ENCODE data around the gene ALPI. TPM values are rescaled to one million over a fixed set of nuclear protein-coding genes. Genes with fewer than 3 reads are reported as not detected.

The ALPI gene
- total RNA-seq, 1 donor from 2014 or later, result not detected

DNA sequence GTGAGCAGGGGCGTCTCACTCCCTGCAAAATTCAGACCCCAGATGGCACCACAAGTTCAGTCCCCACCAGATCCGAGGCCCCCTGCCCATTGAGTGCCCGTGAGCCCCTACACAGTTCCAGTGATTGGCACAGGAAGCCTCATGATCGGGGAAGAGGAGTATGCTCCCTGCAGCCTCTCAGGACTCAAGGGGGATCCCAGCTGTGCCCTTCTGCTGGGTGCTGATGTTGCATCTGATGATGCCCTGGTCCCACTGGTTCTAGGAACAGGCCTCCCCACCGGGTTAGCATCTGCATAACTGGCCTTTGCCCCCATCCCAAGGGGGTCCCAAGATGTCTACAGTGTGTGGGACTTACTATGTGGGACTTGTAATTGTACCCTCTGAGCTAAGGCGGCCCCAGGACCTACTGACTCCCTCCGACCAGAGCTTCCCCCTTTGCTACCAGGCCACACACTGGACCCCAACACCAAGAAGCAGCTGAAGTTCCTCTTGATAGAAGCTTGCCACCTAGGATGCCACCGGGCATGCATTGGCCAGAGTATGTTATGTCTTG lies 40.7 kb upstream of the ALPI start:
- no peak overlapping the region for H3K4me3 ChIP-seq
- no peak for DNase-seq (ENCODE audit: low spot score)
- no peak overlapping the region for H3K9ac ChIP-seq
- peaks cover 9% of the 10 kb centered on the region for H3K4me1 ChIP-seq
- no peaks in the 10 kb centered on the region for H3K36me3 ChIP-seq
- H3K9me3 ChIP-seq (ENCODE audit: low read depth), result no peaks in the 10 kb centered on the region
- no peaks in the 10 kb centered on the region for H3F3A ChIP-seq (ENCODE audit: low read depth)
- Mint-ChIP-seq H3K36me3 (no peaks in the 10 kb centered on the region), H3K27me3 (ENCODE audit: insufficient read depth, low read depth) (peaks cover 46% of the 10 kb centered on the region), H3K27ac (no peak overlapping the region), H3K4me1 (peaks cover 5% of the 10 kb centered on the region), H3K9me3 (no peaks in the 10 kb centered on the region), H3K4me3 (no peak overlapping the region)
- peaks cover 8% of the 10 kb centered on the region for H4K20me1 ChIP-seq (ENCODE audit: low read depth)
- no peak overlapping the region for H2AFZ ChIP-seq (replicated peaks)
- H3K27ac ChIP-seq, result no peak overlapping the region
- H3K27me3 ChIP-seq, result peaks cover 38% of the 10 kb centered on the region
- H3K4me2 ChIP-seq, result no peak overlapping the region
- TF ChIP-seq EZH2phosphoT487 (IDR thresholded peaks at IDR 0.05) (no peak), EZH2 (IDR thresholded peaks at IDR 0.05) (no peak)
- TF ChIP-seq, protein P1, sequence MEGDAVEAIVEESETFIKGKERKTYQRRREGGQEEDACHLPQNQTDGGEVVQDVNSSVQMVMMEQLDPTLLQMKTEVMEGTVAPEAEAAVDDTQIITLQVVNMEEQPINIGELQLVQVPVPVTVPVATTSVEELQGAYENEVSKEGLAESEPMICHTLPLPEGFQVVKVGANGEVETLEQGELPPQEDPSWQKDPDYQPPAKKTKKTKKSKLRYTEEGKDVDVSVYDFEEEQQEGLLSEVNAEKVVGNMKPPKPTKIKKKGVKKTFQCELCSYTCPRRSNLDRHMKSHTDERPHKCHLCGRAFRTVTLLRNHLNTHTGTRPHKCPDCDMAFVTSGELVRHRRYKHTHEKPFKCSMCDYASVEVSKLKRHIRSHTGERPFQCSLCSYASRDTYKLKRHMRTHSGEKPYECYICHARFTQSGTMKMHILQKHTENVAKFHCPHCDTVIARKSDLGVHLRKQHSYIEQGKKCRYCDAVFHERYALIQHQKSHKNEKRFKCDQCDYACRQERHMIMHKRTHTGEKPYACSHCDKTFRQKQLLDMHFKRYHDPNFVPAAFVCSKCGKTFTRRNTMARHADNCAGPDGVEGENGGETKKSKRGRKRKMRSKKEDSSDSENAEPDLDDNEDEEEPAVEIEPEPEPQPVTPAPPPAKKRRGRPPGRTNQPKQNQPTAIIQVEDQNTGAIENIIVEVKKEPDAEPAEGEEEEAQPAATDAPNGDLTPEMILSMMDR (IDR thresholded peaks at IDR 0.05), result no peak
- H3K79me2 ChIP-seq (ENCODE audit: low read depth), result no peaks in the 10 kb centered on the region

DNA sequence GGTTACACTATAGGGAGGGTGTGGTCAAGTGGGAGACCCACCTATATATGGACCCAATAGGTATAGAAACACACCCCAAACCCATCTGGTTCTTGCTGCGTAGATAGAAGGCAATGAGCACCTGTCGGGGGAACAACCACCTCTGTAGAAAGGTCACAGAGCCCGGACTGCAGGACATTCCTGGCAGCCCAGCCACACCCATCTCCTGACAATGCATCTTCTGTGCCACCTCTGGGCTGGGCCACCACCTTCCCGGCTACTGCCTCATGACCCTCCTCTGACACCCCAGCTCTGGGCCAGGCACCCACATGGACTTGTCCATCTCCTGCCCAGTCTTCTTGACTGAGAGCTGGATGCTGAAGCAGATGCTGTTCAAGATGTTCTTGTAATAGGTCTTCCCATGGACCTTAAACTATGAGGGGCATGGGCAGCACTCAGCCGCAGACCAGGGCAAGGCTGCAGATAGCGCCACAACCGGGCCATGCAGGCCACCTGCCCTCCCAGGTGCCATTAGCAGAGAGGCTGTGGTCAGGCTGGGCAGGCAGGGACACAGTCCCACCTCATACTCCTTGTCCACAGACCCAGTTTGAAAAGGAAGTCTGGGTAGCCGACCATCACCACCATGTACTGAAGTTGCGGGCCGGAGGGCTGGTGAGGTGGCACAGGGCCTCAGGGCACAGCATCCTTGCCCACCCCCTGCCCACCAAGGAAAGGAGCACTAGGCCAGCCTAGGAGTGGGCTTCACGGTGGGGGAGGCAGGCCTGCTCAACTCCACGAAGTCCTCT lies 40.0 kb upstream of the ALPI start:
- Histone ChIP-seq H3K9ac (no peak overlapping the region), H4K20me1 (ENCODE audit: low read depth) (peaks cover 8% of the 10 kb centered on the region), H3K79me2 (ENCODE audit: low read depth) (no peaks in the 10 kb centered on the region), H3K4me1 (peaks cover 9% of the 10 kb centered on the region), H3K27me3 (peaks cover 45% of the 10 kb centered on the region), H3F3A (ENCODE audit: low read depth) (no peaks in the 10 kb centered on the region), H3K4me2 (no peak overlapping the region), H3K36me3 (no peaks in the 10 kb centered on the region), H2AFZ (replicated peaks) (no peak overlapping the region), H3K27ac (no peak overlapping the region), H3K9me3 (ENCODE audit: low read depth) (no peaks in the 10 kb centered on the region), H3K4me3 (no peak overlapping the region)
- Mint-ChIP-seq H3K36me3 (no peaks in the 10 kb centered on the region), H3K27ac (no peak overlapping the region), H3K9me3 (no peaks in the 10 kb centered on the region), H3K4me1 (peaks cover 5% of the 10 kb centered on the region), H3K4me3 (no peak overlapping the region), H3K27me3 (ENCODE audit: insufficient read depth, low read depth) (peaks cover 45% of the 10 kb centered on the region)
- DNase-seq (ENCODE audit: low spot score), result no peak
- no peak for TF ChIP-seq EZH2phosphoT487 (IDR thresholded peaks at IDR 0.05)
- TF ChIP-seq EZH2 (IDR thresholded peaks at IDR 0.05), result no peak
- TF ChIP-seq, protein P1 (IDR thresholded peaks at IDR 0.05), result no peak

DNA sequence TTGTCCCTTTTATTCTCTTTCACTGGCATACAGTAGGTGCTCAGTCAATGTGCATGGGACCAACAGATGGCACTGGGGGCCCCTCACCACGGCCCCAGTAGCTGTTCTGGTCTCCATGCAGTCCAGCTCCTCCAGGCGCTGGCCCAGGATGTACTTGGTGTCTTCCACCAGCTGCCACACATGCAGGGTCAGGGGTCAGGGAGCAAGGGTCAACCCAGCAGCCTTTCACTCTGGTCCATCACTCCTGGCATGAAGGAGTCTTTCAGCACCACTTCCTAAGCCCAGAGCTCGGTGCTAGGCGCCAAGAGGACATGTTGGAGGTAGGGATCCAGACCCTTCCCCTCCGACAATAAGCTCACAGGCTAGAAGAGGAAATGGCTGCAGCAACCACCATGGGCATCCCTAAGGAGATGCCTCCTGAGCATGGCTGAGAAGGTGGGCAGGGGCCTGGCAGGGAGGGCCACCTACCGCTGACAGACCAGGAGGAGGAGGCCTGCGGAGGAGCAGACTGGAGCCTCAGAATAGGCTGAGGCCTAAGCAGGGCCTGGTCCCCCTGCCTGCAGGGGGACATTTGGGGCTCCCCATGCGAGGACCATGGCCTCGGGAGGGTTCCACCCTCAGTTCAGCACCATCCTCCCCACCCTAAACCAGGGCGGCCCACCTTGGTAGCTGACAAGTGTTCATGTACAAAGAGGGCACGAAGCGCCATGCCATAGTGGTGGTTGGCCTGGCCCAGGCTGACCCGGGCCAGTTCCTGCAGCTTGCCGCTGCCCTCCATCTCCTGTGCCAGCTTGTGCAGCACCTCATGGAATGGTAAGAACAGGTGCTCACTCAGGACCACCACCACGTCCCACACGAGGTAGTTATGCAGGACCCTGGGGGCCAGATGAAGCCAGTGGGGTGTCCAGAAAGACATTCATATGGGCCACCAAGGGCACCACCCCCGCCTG lies 39.2 kb upstream of the ALPI start:
- H3K4me2 ChIP-seq, result no peak overlapping the region
- H3F3A ChIP-seq (ENCODE audit: low read depth), result peaks cover 2% of the 10 kb centered on the region

More for the DNA sequence above, 39.2 kb upstream of the ALPI start:
- Histone ChIP-seq H3K36me3 (no peaks in the 10 kb centered on the region), H2AFZ (replicated peaks) (no peak overlapping the region), H3K4me3 (no peak overlapping the region), H4K20me1 (ENCODE audit: low read depth) (peaks cover 8% of the 10 kb centered on the region), H3K9me3 (ENCODE audit: low read depth) (no peaks in the 10 kb centered on the region), H3K9ac (no peak overlapping the region), H3K27me3 (peaks cover 54% of the 10 kb centered on the region), H3K79me2 (ENCODE audit: low read depth) (no peaks in the 10 kb centered on the region), H3K27ac (no peak overlapping the region), H3K4me1 (peaks cover 9% of the 10 kb centered on the region)
- Mint-ChIP-seq H3K4me1 (peaks cover 7% of the 10 kb centered on the region), H3K9me3 (peaks cover 2% of the 10 kb centered on the region), H3K27me3 (ENCODE audit: insufficient read depth, low read depth) (peaks cover 49% of the 10 kb centered on the region), H3K4me3 (no peak overlapping the region), H3K27ac (no peak overlapping the region), H3K36me3 (peaks cover 1% of the 10 kb centered on the region)
- TF ChIP-seq EZH2 (IDR thresholded peaks at IDR 0.05), result no peak
- no peak for TF ChIP-seq EZH2phosphoT487 (IDR thresholded peaks at IDR 0.05)
- TF ChIP-seq, protein P1 (IDR thresholded peaks at IDR 0.05), result no peak
- no peak for DNase-seq (ENCODE audit: low spot score)
